ENCODE measurements around the gene HOXB4.

The HOXB4 gene

GRCh38 chr17:48584223-48584741, 6.1 kb upstream of the HOXB4 start:
- no peak for TF ChIP-seq CTCF (IDR thresholded peaks at IDR 0.05; ENCODE audit: low read depth, low read length)
- no peak for DNase-seq (ENCODE audit: extremely low read depth, low read depth)

- no peak for DNase-seq (ENCODE audit: extremely low read depth, low read depth)
- no peak for TF ChIP-seq CTCF (IDR thresholded peaks at IDR 0.05; ENCODE audit: low read depth, low read length)
Observed at GRCh38 chr17:48583708-48584222, 5.6 kb upstream of the HOXB4 start.

GRCh38 chr17:48582750-48583069, 4.6 kb upstream of the HOXB4 start:
- no peak for DNase-seq (ENCODE audit: extremely low read depth, low read depth)
- no peak for TF ChIP-seq CTCF (IDR thresholded peaks at IDR 0.05; ENCODE audit: low read depth, low read length)

GRCh38 chr17:48579760-48580554, 1.8 kb upstream of the HOXB4 start:
- DNase-seq (ENCODE audit: extremely low read depth, low read depth), result no peak
- no peak for TF ChIP-seq CTCF (IDR thresholded peaks at IDR 0.05; ENCODE audit: low read depth, low read length)

- DNase-seq (ENCODE audit: extremely low read depth, low read depth), result no peak
- no peak for TF ChIP-seq CTCF (IDR thresholded peaks at IDR 0.05; ENCODE audit: low read depth, low read length)
Observed at GRCh38 chr17:48579471-48579759, 1.3 kb upstream of the HOXB4 start.

GRCh38 chr17:48578616-48579470, 693 bp upstream of the HOXB4 start:
- no peak for DNase-seq (ENCODE audit: extremely low read depth, low read depth)

More at GRCh38 chr17:48578616-48579470, 693 bp upstream of the HOXB4 start:
- TF ChIP-seq CTCF (IDR thresholded peaks at IDR 0.05; ENCODE audit: low read depth, low read length), result no peak
